ENCODE results near the gene VAMP2. TPM values are rescaled to one million over a fixed set of nuclear protein-coding genes. Genes with fewer than 3 reads are reported as not detected.

VAMP2 gene
- total RNA-seq, 1 experiment from 2014 or later: 4.6 TPM

DNA sequence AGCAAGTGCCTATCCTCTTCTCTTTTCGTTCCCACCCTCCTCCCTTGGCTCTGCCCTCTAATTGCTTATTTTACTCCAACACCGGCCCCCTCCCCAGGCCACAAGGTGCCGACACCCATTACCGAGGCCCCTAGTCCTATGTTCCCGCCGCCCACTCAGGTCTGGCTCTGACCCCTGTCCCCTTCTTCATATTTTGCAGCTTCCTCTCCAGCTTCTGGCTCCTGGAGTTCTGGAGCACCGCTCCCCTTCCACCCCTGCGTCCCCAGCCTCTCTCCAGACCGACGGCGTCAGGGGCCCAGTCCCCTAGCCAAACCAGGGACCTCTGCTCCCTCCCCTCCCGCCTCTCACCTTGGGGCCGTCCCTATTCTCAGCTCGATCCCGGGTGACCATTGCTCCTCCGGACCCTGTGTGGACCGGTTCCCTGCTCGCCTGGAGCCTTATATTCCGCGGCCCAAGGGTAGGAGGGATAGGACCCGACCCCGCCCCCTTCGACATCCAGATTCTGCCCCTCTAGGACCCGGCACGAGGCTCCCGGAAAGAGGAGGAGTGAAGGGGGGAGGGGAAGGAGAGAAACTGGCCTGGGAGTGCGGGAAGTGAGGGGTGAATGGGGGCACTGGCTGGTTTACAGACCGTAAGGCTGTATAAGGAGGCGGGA lies 38.9 kb downstream of the VAMP2 start, which contains the start of gene HES7:
TSS of gene HES7 (minus strand) at position 412 of the 655 bp plus-strand sequence. CDS start at position 390, 22 bp downstream.
- peak; percentile 61 for DNase-seq (ENCODE audit: low read depth)

- DNase-seq (ENCODE audit: low read depth): peak; percentile 33
These were observed 39.6 kb downstream of the VAMP2 start for GRCh38 chr17:8122924-8123694.

DNA sequence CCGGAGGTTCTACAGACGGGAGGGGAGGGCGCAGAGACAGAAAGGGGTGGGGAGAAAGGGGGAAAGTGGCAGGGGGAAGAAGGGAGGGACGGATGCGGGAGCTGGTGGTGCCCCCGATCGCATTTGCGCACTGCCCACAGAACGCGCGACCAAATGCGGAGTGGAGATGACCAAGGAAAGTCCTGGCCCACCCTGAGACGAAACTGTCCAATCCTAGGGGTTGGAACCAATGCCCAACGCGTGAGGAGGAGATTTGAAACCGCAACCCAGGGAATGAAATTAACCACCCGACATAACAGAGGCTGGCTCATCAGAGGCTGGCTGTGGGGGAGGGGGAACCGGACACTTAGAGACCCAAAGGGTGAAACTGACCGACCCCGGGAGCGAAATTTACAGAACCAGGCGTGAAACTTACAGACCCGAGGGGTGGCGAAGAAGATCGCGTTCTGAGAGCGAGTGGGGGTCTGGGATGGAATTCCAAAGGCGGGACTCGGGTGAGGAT lies 40.3 kb downstream of the VAMP2 start:
- DNase-seq (ENCODE audit: low read depth): peak; percentile 45

DNA sequence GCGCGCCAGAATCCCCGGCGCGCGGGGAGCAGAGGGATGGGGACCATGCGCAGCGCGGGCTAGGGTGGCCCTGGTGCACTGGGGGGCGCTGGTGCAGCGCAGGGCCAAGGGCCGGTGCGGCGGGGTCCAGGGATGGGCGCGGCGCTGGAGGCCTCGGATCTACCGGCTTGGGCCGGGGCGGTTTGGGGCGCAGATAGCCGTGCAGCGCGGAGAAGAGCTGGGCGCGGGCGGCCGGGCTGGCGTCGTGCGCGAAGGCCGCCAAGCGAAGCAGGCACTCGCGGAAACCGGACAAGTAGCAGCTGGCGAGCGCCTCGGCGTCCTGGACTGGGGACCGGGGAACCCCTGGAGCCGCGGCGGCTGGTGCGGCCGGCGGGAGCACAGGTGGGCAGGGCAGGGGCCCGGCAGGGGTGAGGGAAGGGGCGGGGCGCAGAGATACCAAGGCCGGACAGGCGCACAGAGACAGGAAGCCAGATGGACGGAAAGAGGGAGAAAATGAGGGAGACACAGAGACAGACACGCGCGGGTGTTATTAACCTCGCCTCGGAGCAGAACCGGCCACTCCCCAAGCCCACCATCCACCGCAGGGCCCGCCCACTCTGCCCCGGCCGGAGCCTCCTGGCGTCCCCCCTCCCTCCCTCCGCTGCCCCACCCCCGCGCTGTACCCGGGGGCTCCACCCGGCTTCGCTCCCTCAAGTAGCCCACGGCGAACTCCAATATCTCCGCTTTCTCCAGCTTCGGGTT lies 40.9 kb downstream of the VAMP2 start:
- DNase-seq (ENCODE audit: low read depth): peak; percentile 68

DNA sequence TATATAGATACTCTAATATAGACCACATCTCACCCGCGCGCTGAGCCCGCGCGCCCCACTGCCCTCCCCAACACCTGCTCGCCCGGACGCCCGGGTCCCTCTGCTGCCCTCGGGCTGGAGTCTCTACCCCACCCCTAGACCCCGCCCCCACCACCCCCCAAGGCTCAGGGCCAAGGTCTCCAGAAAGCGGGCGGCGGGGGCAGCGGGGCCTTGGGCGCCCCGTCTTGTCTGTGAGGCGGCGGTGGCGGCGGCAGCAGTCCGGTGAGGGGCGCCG lies 41.4 kb downstream of the VAMP2 start:
- DNase-seq (ENCODE audit: low read depth): no peak

DNA sequence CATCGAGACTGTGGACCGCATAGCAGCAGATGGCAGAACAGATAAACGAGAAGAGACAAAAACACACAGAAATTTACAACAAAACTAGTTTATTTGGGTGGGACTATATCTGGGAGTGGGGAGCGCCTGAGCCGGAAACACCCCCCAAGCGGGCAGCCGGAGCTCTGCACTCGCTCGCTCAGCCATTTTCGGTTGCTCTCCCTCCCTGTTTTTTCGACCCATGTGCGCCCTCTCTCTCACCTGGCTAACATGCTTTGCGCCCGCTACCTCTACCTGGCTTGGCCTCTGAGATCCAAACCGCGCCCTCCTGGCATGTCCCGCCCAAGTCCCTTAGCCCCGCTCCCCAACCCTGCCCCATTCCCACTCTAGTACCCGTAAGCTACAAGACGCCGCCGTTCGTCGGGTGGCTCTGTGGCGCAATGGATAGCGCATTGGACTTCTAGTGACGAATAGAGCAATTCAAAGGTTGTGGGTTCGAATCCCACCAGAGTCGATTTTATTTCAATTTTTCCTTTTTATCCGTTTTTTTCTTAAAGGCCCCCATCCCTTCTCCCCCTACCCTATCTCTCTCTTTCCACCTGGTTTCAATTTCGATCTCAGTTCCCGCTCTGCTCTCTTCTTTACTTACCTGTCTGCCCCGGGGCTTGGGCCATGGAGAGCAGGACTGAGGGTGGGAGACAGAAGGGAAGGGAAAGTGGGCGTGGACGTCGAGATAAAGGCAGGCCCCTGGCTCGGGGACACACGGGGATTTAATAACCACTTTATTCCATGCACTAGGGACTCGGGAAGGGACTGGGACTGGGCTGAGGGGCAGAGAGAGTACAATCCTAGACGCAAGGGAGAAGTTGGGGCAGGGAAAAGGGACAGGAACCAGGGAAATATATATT lies 42.0 kb downstream of the VAMP2 start:
- peak; percentile 76 for DNase-seq (ENCODE audit: low read depth)

- peak; percentile 92 for DNase-seq (ENCODE audit: low read depth)
These were observed 42.9 kb downstream of the VAMP2 start for GRCh38 chr17:8119581-8120519.

DNA sequence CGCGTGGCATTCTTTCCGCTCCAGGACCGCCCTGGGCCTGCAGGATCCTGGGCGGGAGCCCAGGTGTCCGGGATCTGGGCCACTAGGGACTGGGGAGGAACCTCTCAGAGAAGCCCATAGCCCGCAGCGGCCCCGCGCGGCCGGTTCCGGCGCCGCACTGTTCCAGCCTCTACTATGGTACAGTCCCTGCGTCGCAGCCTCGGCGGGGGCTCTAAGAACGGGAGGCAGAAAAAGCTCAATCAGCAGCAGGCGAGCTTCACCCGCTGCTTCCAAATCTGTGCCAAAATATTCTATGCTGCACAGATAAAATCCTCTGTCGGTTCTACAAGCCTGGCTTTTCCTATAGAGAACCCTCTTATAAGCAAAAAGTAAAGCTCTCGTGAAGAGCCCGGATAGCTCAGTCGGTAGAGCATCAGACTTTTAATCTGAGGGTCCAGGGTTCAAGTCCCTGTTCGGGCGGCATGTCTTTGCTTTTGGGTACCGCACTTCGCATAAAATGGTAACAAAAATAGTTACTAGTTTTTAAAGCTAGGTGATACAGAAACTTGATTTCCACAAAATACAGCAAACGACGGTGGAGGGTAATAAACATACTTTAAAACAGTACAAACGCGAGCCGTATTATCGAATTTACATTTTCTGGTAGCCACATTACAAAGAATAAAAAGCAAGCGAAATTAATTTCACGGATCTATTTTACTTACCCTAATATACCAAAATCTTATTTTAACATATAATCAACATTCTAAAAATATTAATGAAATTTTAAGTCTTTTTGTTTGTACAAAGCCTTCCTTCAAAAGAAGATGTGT lies 43.8 kb downstream of the VAMP2 start:
- peak; percentile 81 for DNase-seq (ENCODE audit: low read depth)

GRCh38 chr17:8117980-8118768 lies 44.6 kb downstream of the VAMP2 start, which contains the start of gene ALOXE3:
TSS of gene ALOXE3 (minus strand) at chr17:8118514. CDS start at chr17:8117990, 524 bp downstream.
- peak; percentile 43 for DNase-seq (ENCODE audit: low read depth)

DNA sequence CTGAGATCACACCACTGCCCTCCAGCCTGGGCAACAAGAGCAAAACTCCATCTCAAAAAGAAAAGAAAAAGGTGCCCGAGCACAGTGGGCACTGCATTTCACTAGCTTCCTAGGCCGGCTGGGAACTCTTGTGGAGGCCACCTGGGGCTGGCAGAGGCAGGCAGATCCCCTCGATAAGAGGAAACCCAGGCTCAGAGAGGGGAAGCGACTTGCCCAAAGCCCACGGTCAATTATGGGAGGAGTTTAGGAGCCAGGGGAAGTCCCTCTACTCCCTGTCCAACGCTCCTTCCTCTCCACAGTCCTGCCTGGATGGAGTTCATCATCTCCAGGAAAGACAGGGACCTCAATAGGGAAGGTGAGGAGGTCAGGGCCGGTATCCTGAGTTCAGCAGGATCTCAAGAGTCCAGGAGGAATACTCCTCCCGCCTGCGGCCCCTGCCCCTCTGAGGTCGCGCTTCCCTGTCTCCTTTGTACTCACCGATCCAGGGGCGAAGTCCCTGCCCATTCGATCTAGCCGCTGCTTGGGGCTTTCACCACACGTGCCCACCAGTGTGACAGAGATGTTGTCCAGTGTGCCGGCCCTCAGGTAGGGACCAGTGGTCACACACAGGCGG lies 45.3 kb downstream of the VAMP2 start:
- no peak for DNase-seq (ENCODE audit: low read depth)

DNA sequence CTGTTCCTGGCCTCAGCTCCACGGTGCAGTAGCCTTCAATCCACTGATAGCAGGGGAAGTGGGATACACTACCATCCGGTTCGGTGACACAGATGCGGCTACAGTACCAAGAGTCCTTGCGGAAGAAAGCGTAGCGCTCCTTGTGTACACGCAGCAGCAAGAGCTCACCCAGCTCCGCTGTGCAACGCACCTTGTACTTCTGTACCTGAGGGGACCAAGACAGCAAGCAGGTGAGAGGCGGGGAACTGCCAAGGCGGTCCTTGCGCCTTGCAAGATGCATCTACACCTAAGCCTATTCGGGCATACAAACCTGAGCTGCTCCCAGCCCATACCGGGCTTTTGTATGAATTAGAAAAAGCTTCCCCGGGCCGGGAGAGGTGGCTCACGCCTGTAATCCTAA lies 46.0 kb downstream of the VAMP2 start:
- no peak for DNase-seq (ENCODE audit: low read depth)

DNA sequence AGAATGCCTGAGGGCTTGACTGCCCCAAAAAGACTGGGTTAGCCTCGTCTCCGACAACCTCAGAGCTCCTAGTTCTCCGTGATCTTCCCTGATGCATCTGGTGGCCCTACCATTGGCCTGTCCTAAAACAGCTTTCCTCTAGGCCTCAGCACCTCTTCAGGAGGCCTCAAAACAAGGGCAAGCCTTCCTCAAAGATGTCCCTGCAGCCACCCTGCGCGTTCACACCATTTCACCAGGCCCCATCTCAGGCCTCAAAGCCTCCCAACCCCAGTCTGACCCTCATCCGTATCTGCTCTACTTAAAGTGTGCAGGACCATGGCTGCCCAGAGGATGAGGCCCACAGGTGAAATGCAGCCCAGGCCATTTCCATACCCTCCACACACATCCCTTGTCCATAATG lies 51.8 kb downstream of the VAMP2 start:
- DNase-seq (ENCODE audit: low read depth): no peak

GRCh38 chr17:8110456-8110804 lies 52.3 kb downstream of the VAMP2 start:
- no peak for DNase-seq (ENCODE audit: low read depth)

DNA sequence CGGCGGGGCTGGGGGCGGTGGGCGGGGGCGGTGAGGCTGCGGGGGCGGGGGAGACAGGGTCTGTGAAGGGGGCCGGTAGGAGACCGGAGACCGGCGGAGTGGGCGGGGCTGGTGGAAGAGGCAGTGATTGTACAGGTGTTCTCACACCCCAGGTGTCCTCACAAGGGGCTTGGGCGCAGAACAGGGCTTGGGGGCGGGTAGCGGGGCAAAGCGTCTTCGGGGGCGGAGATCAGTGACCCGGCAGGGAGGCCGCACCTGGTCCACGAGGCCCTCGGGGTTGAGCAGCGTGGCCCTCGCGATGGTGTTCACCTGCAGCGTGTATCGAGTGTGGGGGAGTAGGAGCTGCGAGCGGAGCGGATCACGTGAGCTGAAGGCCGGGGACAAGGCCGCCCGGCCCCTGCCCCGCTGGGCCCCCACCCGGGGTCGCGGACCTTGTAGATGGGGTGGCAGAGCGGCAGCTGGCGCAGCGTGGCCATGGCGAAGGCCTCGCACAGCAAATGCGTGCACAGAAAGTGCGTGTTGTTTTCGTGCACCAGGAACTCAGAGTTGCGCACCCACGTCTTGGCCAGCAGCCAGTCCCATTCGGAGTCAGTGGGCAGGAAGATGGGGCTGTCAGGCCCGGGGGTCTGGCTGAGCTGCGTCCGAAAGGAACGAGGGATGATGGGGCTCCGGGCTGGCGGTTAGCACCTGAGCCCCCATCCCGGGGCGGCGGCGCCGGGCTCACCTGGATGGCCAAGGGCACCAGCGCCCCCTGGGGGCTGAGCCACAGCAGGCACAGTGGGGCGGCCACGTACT lies 52.9 kb downstream of the VAMP2 start:
- DNase-seq (ENCODE audit: low read depth): no peak
